K562 (cell line): ENCODE data around the gene PPA2. TPM values are rescaled to one million over a fixed set of nuclear protein-coding genes. Genes with fewer than 3 reads are reported as not detected.
A peak's percentile ranks its signal among the peaks of the same experiment; 100 is the strongest.

Source experiments
- ATF1 ChIP-seq, 2 experiments: fragments of 450-650 bp in 1 of 2; IDR thresholded peaks; 2 replicates each; pipeline ENCODE4 v1.6.1; 2016; ENCODE audit warnings: missing compliant biosample characterization in 1 of 2, missing genetic modification characterization in 1 of 2
- E2F1 ChIP-seq: sonication (generic); formaldehyde crosslinking; IDR thresholded peaks from 2 replicates; pipeline ENCODE4 v1.8.1; 2023; ENCODE audit warnings: mild to moderate bottlenecking, missing genetic modification reagents, moderate library complexity
- EHMT2 ChIP-seq: fragments of 450-650 bp; IDR thresholded peaks from 2 replicates; pipeline ENCODE4 v1.6.1; 2018; ENCODE audit warnings: antibody characterized with exemption
- FOXK2 ChIP-seq, 2 experiments: fragments of 450-650 bp; IDR thresholded peaks in 1 of 2; conservative IDR thresholded peaks in 1 of 2; 2 replicates each; pipeline ENCODE4 v1.6.1; 2016; ENCODE audit warnings: low read depth in 2 of 2, mild to moderate bottlenecking in 1 of 2
- HCFC1 ChIP-seq: IDR thresholded peaks from 2 replicates; pipeline ENCODE4 v1.6.1; 2012; ENCODE audit warnings: low read depth, low read length, improper control_type of control experiment
- HDAC2 ChIP-seq: fragments of 450-650 bp; IDR thresholded peaks from 2 replicates; pipeline ENCODE4 v1.6.1; 2016; ENCODE audit warnings: mild to moderate bottlenecking
- KDM1A ChIP-seq, 2 experiments: fragments of 450-650 bp; IDR thresholded peaks; 2 replicates each; pipeline ENCODE4 v1.6.1; 2016; ENCODE audit warnings: mild to moderate bottlenecking in 2 of 2
- KDM5B ChIP-seq: fragments of 200-600 bp; sonication (generic); IDR thresholded peaks from 2 replicates; pipeline ENCODE4 v1.6.1; 2012; ENCODE audit warnings: low read depth, mild to moderate bottlenecking, moderate library complexity, low read length, control low read depth, inconsistent platforms; ENCODE audit not compliant: insufficient replicate concordance
- LEF1 ChIP-seq: fragments of 450-650 bp; IDR thresholded peaks from 2 replicates; pipeline ENCODE4 v1.6.1; 2016; ENCODE audit warnings: mild to moderate bottlenecking
- MTA2 ChIP-seq: fragments of 450-650 bp; IDR thresholded peaks from 2 replicates; pipeline ENCODE4 v1.6.1; 2016; ENCODE audit warnings: low read depth
- NCOA1 ChIP-seq: fragments of 450-650 bp; IDR thresholded peaks from 2 replicates; pipeline ENCODE4 v1.6.1; 2016; ENCODE audit warnings: low read depth
- NR4A1 ChIP-seq, 2 experiments: fragments of 250-450 bp in 1 of 2; fragments of 450-650 bp in 1 of 2; sonication (Bioruptor Pico) in 1 of 2; IDR thresholded peaks; 2 replicates each; pipeline versions ENCODE4 v1.4.0 to v1.6.1; 2016 to 2020; ENCODE audit warnings: mild to moderate bottlenecking in 2 of 2, missing compliant biosample characterization in 1 of 2, missing genetic modification characterization in 1 of 2, moderate library complexity in 1 of 2
- RCOR1 ChIP-seq, 2 experiments: IDR thresholded peaks; 2 replicates each; pipeline ENCODE4 v1.6.1; 2012; ENCODE audit warnings: low read depth in 2 of 2, low read length in 2 of 2, borderline replicate concordance in 1 of 2, improper control_type of control experiment in 1 of 2
- SMAD4 ChIP-seq: fragments of 250-450 bp; sonication (Bioruptor Pico); conservative IDR thresholded peaks from 2 replicates; pipeline ENCODE4 v1.8.0; 2021; ENCODE audit warnings: inconsistent platforms, mild to moderate bottlenecking, moderate library complexity
- SMARCE1 ChIP-seq: fragments of 450-650 bp; IDR thresholded peaks from 2 replicates; pipeline ENCODE4 v1.7.1; 2016; ENCODE audit warnings: mild to moderate bottlenecking
- SRSF1 ChIP-seq: fragments of 200-400 bp; formaldehyde crosslinking; IDR thresholded peaks from 2 replicates; pipeline ENCODE4 v1.6.1; 2017; ENCODE audit warnings: mild to moderate bottlenecking, low read depth, low read length, moderate library complexity
- STAT5A ChIP-seq: IDR thresholded peaks from 2 replicates; pipeline ENCODE4 v1.6.1; 2012; ENCODE audit warnings: low read length, inconsistent platforms, borderline replicate concordance
- TEAD1 ChIP-seq, 2 experiments: fragments of 450-650 bp in 1 of 2; sonication (generic) in 1 of 2; formaldehyde crosslinking; IDR thresholded peaks; 2 replicates each; pipeline versions ENCODE4 v1.4.0 to v1.8.0; 2020 to 2022; ENCODE audit warnings: mild to moderate bottlenecking in 2 of 2, missing genetic modification reagents in 1 of 2
- VEZF1 ChIP-seq: fragments of 200-800 bp; sonication (Bioruptor generic); IDR thresholded peaks from 2 replicates; pipeline ENCODE4 v1.6.1; 2017; ENCODE audit warnings: missing genetic modification characterization, missing compliant biosample characterization
- YY1 ChIP-seq, 3 experiments: IDR thresholded peaks; 2 replicates each; pipeline ENCODE4 v1.6.1; 2011; ENCODE audit warnings: low read length in 2 of 3, mild to moderate bottlenecking in 2 of 3, moderate library complexity in 2 of 3, borderline replicate concordance in 1 of 3, control low read depth in 1 of 3, low read depth in 1 of 3; ENCODE audit not compliant: insufficient read depth in 3 of 3, insufficient replicate concordance in 2 of 3, control insufficient read depth in 1 of 3, insufficient read length in 1 of 3; ENCODE audit errors: extremely low read depth in 1 of 3
- ZNF592 ChIP-seq: fragments of 450-650 bp; IDR thresholded peaks from 2 replicates; pipeline ENCODE4 v1.6.1; 2017; ENCODE audit warnings: antibody characterized with exemption, mild to moderate bottlenecking
- ZNF830 ChIP-seq: fragments of 250-450 bp; sonication (Bioruptor Pico); IDR thresholded peaks from 2 replicates; pipeline ENCODE4 v1.5.0; 2021; ENCODE audit warnings: mild to moderate bottlenecking
- polyA plus RNA-seq, 8 experiments: library from polyadenylated mRNA; depleted of rRNA in 4 of 8; stranded (reverse) in 5 of 8; unstranded in 3 of 8; fragments of >200 nt; fragmentation: Nextera tagmentation in 2 of 8; fragmentation: Illumina TruSeq in 1 of 8; extraction: Ambion mirVana in 2 of 8; extraction: Trizol in 1 of 8; gene quantifications; 2 replicates each; pipeline versions ENCODE4 v1.2.1 to v1.2.3, GENCODE V29; 2011 to 2014; ENCODE audit warnings: inconsistent platforms in 1 of 8, missing spikeins in 1 of 8
- total RNA-seq, 7 experiments: library from RNA; depleted of rRNA in 6 of 7; stranded (reverse); fragments of >200 nt in 6 of 7; fragmentation: Illumina TruSeq in 2 of 7; extraction: Trizol in 2 of 7; gene quantifications; 2 replicates each; pipeline versions ENCODE4 v1.2.1 to v1.2.3, GENCODE V29; 2011 to 2021; ENCODE audit warnings: low replicate concordance in 1 of 7

Gene PPA2
- total and polyA plus RNA-seq, 9 of the 15 experiments (the other 6 are each of a cell fraction or from before 2014, with no cell fraction given): 48.3 to 190 (median 109) TPM

GRCh38 chr4:105461221-105461620 is 12.6 kb downstream of the PPA2 start (continued):
- TF ChIP-seq ZNF592 (peak; percentile 62), ZNF830 (no peak), FOXK2 (conservative IDR thresholded peaks at IDR 0.05 in 1 of 2, IDR thresholded peaks at IDR 0.05 in 1 of 2; ENCODE audit: low read depth in 2 of 2) (peak; percentile 41 to 59; a peak in 2 of 4 replicates), STAT5A (peak; percentile 65; the same call in 1 of the 2 replicates), SMARCE1 (peak; percentile 75), RCOR1 (IDR thresholded peaks at IDR 0.05; ENCODE audit: borderline replicate concordance in 1 of 2, low read depth in 2 of 2, low read length in 2 of 2) (peak in 1 of 2 experiments; percentile 87; a peak in 3 of 4 replicates), HCFC1 (0 out of 2 replicates have a peak, but pooled peaks have one; percentile 10), YY1 (IDR thresholded peaks at IDR 0.05; ENCODE audit: borderline replicate concordance in 1 of 3, control insufficient read depth in 1 of 3, extremely low read depth in 1 of 3, insufficient read depth in 3 of 3, insufficient read length in 1 of 3, insufficient replicate concordance in 2 of 3, low read depth in 1 of 3, low read length in 2 of 3) (peak in 1 of 3 experiments; percentile 46), KDM5B (no peak), SMAD4 (CRISPR knock-in tag) (peak; percentile 58), E2F1 (CRISPR knock-in tag) (no peak), MTA2 (peak; percentile 65), EHMT2 (0 out of 2 replicates have a peak, but pooled peaks have one; percentile 43), VEZF1 (CRISPR knock-in tag) (peak; percentile 90), NR4A1 (CRISPR knock-in tag; IDR thresholded peaks at IDR 0.05) (no peak), NR4A1 (tag; IDR thresholded peaks at IDR 0.05) (no peak), SRSF1 (no peak), KDM1A (IDR thresholded peaks at IDR 0.05) (peak; percentile 32 to 38; a peak in 1 of 4 replicates), ATF1 (CRISPR knock-in tag; IDR thresholded peaks at IDR 0.05) (no peak), ATF1 (tag; IDR thresholded peaks at IDR 0.05) (peak; percentile 14; the same call in 1 of the 2 replicates), NCOA1 (peak; percentile 72; the same call in 1 of the 2 replicates), TEAD1 (CRISPR knock-in tag; IDR thresholded peaks at IDR 0.05) (peak in 1 of 2 experiments; percentile 40; a peak in 1 of 4 replicates), LEF1 (peak; percentile 62), HDAC2 (peak; percentile 51; the same call in 1 of the 2 replicates)
